Measurements from ENCODE around the gene BNIP5.

GRCh38 chr6:36346486-36347273 is 10.0 kb upstream of the BNIP5 start:
- no peak for TF ChIP-seq CTCF (conservative IDR thresholded peaks at IDR 0.05; ENCODE audit: low read depth, low read length)
- no peak for TF ChIP-seq EZH2 (IDR thresholded peaks at IDR 0.05; ENCODE audit: borderline replicate concordance, low read depth, low read length, poor library complexity, severe bottlenecking)
